Body of pancreas (tissue), 4 donors: ENCODE results near the gene RAB6A. TPM values are rescaled to one million over a fixed set of nuclear protein-coding genes. Genes with fewer than 3 reads are reported as not detected.
"Not testable (repeated sequence)": the region's sequence is repeated elsewhere in the genome, so short reads cannot be mapped to it uniquely, and the experiment has no call there.

Experiments used
- ATAC-seq: fragments of 150-250 bp; one replicate; pipeline ENCODE4 v1.9.1; 2016
- DNase-seq, 4 donors: peaks; one replicate each; pipeline ENCODE4 v3.0.0-alpha.2; 2019
- H3K27ac ChIP-seq, 4 donors: fragments of 200-600 bp; sonication (generic); 1 replicate in 3 of 4; 2 replicates in 1 of 4; pipeline versions ENCODE4 v1.5.1 to v1.6.1; 2016 to 2019; ENCODE audit warnings: mild to moderate bottlenecking in 1 of 4, mixed read lengths in 1 of 4, moderate library complexity in 1 of 4
- H3K27me3 ChIP-seq, 2 donors: fragments of 200-600 bp; sonication (generic); one replicate each; pipeline ENCODE4 v1.6.0; 2016; ENCODE audit warnings: mild to moderate bottlenecking in 1 of 2
- H3K36me3 ChIP-seq, 2 donors: fragments of 200-600 bp; sonication (generic); replicated peaks in 1 of 2; 2 replicates each; pipeline ENCODE4 v1.5.1; 2016; ENCODE audit warnings: low read depth in 2 of 2; ENCODE audit not compliant: insufficient read depth in 1 of 2
- H3K4me1 ChIP-seq: fragments of 200-600 bp; sonication (generic); one replicate; pipeline ENCODE4 v1.6.0; 2016
- H3K4me3 ChIP-seq, 2 donors: fragments of 200-600 bp; sonication (generic); 1 replicate in 1 of 2; 2 replicates in 1 of 2; pipeline ENCODE4 v1.5.1; 2016 to 2019
- H3K9me3 ChIP-seq, 3 donors: fragments of 200-600 bp; sonication (generic); 1 replicate in 2 of 3; 2 replicates in 1 of 3; pipeline ENCODE4 v1.5.1; 2016
- CTCF ChIP-seq, 7 experiments: fragments of 450-650 bp in 4 of 7; fragments of 200-600 bp in 3 of 7; sonication (generic) in 3 of 7; IDR thresholded peaks; one replicate each; pipeline ENCODE4 v1.5.1; 2016 to 2019; ENCODE audit warnings: antibody characterized with exemption in 7 of 7
- POLR2A ChIP-seq, 3 donors: fragments of 450-650 bp; IDR thresholded peaks; one replicate each; pipeline ENCODE4 v1.6.1; 2016; ENCODE audit warnings: antibody characterized with exemption in 3 of 3, mild to moderate bottlenecking in 2 of 3
- WGBS, 2 donors: methylation state at CpG; one replicate each; pipeline ENCODE4 v1.1.5; 2017; 5-methylcytosine and 5-hydroxymethylcytosine counted together
- intact Hi-C: fragments of 100-400 bp; cut with DNase I; formaldehyde crosslinking; loops from one replicate; pipeline ENCODE4 v1.15.1; 2023
- total RNA-seq, 2 donors: library from RNA; depleted of rRNA; stranded (reverse); fragments of >200 nt; gene quantifications; one replicate each; pipeline ENCODE4 v1.1.0, GENCODE V29; 2016

The RAB6A gene
- total RNA-seq, 2 donors from 2014 or later: 54.5 to 92.0 TPM

GRCh38 chr11:73693899-73694525, 66.9 kb downstream of the RAB6A start:
- intact Hi-C loops: no loop called here
- Histone ChIP-seq H3K27ac (no peak overlapping the region), H3K4me1 (no peaks in the 10 kb centered on the region), H3K36me3 (peaks cover 0 to 2% of the 10 kb centered on the region in 2 donors), H3K9me3 (no peaks in the 10 kb centered on the region), H3K27me3 (no peaks in the 10 kb centered on the region), H3K4me3 (no peak overlapping the region)
- DNase-seq (no peak), ATAC-seq (no peak)
- TF ChIP-seq POLR2A (IDR thresholded peaks at IDR 0.05) (no peak), CTCF (IDR thresholded peaks at IDR 0.05) (no peak)
- 91 to 92% methylated on average over 4 of the region's 4 CpGs for WGBS, 2 donors

GRCh38 chr11:73680687-73681086, 80.2 kb downstream of the RAB6A start:
- intact Hi-C loops: no loop called here
- Histone ChIP-seq H3K4me1 (no peaks in the 10 kb centered on the region), H3K36me3 (peaks cover 0 to 10% of the 10 kb centered on the region in 2 donors), H3K4me3 (no peak overlapping the region), H3K27me3 (no peaks in the 10 kb centered on the region), H3K27ac (no peak overlapping the region), H3K9me3 (no peaks in the 10 kb centered on the region)
- DNase-seq: peak in 1 of 4 donors; percentile 13
- WGBS, 2 donors: 20 to 33% methylated on average over 2 of the region's 2 CpGs
- TF ChIP-seq POLR2A (IDR thresholded peaks at IDR 0.05) (no peak), CTCF (IDR thresholded peaks at IDR 0.05) (no peak)
- ATAC-seq: no peak

GRCh38 chr11:73676552-73676951, 84.3 kb downstream of the RAB6A start:
- not testable (repeated sequence) for H3K27me3 ChIP-seq

GRCh38 chr11:73671701-73672100, 89.2 kb downstream of the RAB6A start:
- no peak for ATAC-seq
- Histone ChIP-seq H3K9me3 (no peaks in the 10 kb centered on the region), H3K36me3 (no peaks in the 10 kb centered on the region), H3K4me3 (no peak overlapping the region), H3K4me1 (no peaks in the 10 kb centered on the region), H3K27me3 (no peaks in the 10 kb centered on the region), H3K27ac (no peak overlapping the region)
- intact Hi-C loops: no loop called here
- 90 to 98% methylated on average over 6 of the region's 6 CpGs for WGBS, 2 donors
- no peak for DNase-seq
- no peak for TF ChIP-seq CTCF (IDR thresholded peaks at IDR 0.05)
- TF ChIP-seq POLR2A (IDR thresholded peaks at IDR 0.05): no peak

More at GRCh38 chr11:73676552-73676951, 84.3 kb downstream of the RAB6A start:
- H3K9me3 ChIP-seq, H3K4me3 ChIP-seq, H3K27ac ChIP-seq, H3K36me3 ChIP-seq, ATAC-seq, DNase-seq, H3K4me1 ChIP-seq, intact Hi-C loops: not testable (repeated sequence)
- 95 to 97% methylated on average over 5 of the region's 5 CpGs for WGBS, 2 donors

GRCh38 chr11:73670808-73671207, 90.1 kb downstream of the RAB6A start:
- Histone ChIP-seq H3K4me1 (no peaks in the 10 kb centered on the region), H3K9me3 (no peaks in the 10 kb centered on the region), H3K4me3 (no peak overlapping the region), H3K36me3 (no peaks in the 10 kb centered on the region), H3K27ac (no peak overlapping the region), H3K27me3 (no peaks in the 10 kb centered on the region)
- 64 to 93% methylated on average over 3 of the region's 3 CpGs for WGBS, 2 donors
- intact Hi-C loops: no loop called here
- ATAC-seq: no peak
- no peak for DNase-seq
- TF ChIP-seq POLR2A (IDR thresholded peaks at IDR 0.05) (no peak), CTCF (IDR thresholded peaks at IDR 0.05) (no peak)
